Posterior vena cava (tissue), 2 donors: ENCODE results near the gene LSG1. TPM values are rescaled to one million over a fixed set of nuclear protein-coding genes. Genes with fewer than 3 reads are reported as not detected.

ENCODE experiments used
- DNase-seq: peaks from one replicate; pipeline ENCODE4 v3.0.0-alpha.2; 2020; ENCODE audit warnings: low spot score
- intact Hi-C, 2 donors: fragments of 100-400 bp; cut with DNase I; formaldehyde crosslinking; loops; one replicate each; pipeline versions ENCODE4 v1.14.1 to v1.14.2; 2022 to 2023
- total RNA-seq, 2 donors: library from RNA; stranded (reverse); fragmentation: NEBNext Ultra II Directional; extraction: Animal tissue kit (Norgen Biotek cat#: 25700); gene quantifications; one replicate each; pipeline ENCODE4 v1.2.1, GENCODE V29; 2021
- donor health status: DM: yes; HTN: yes; CAD: no.
- donor health status: DM: yes; HTN: yes; CAD: no.

Gene LSG1
- total RNA-seq, 2 donors from 2014 or later: 20.7 to 28.5 TPM

DNA sequence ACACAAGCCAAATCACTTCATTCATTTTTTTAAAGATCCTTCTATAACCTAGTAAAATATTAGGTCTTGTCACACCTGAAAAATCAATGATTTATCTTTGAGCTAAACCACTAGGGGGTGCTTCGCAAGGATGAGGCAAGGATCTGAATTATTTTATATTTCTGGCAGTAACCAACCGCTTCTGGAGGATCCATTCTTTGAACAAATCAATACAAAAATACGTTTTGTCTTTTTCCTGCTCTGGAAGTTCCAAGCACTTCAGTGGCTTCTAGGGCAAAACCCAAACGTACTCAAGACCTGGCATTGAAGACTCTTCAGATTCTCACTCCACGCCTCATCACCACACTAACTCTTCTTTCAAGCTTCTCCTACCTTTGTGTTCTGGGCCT, 486 bp downstream of the LSG1 start:
- intact Hi-C loops: loop anchor here in 1 of 2 donors (10.0 kb wide), 1 partner anchor 853 kb away; no protein-coding TSS in a partner anchor

DNA sequence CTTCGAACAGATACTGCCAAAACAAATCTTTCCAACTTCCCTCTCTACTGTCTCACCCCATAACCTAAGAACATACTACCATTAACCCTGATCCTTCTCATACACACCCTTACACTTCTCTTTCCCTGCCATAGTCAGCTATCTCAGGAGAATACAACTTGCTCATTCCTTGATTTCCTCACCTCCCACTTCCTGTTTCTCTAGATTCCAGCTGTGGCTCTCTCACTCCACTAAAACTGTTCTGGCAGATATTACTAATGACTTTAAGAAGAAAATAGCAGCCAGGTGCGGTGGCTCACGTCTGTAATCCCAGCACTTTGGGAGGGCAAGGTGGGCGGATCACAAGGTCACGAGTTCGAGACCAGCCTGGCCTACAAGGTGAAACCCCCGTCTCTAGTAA, 4.6 kb downstream of the LSG1 start:
- no peak for DNase-seq
- intact Hi-C loops: no loop called here

More for the DNA sequence above, 486 bp downstream of the LSG1 start:
- no peak for DNase-seq

DNA sequence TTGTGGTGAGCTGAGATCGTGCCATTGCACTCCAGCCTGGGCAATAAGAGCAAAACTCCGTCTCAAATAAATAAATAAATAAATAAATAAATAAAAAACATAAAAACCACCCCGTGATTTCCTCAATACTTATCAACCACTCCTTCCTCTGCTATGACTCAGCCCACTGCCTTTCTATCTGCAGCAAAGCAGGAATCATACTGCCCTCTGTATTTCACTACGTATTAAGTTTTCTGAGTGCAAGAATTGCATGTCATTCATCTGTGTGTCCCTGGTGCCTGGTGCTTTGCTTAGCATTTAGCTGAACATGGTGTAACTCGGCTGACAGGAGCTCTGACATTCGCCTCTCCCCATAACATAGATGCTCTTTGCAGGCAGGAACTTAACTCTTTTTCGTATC, 7.1 kb downstream of the LSG1 start:
- intact Hi-C loops: no loop called here

DNA sequence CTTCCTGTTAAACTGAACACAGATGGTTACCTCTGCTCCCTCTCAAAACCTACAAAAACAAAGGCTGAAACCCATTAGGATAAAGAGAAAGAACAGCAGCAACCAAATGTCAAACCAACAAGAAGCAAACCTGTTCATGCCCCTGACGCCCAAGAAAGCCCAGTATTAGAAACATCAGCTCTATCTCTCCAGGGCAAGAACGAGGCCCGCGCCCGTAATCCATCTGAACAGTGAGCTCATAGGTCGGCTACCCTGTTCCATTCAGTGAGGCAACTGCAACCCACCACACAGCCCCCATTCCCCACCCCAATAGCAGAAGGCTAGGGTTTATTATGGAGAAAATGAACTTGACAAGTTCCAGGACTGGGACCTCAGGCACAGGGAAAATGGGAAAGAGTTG, 10.0 kb downstream of the LSG1 start:
- intact Hi-C loops: no loop called here
- no peak for DNase-seq

More for the DNA sequence above, 7.1 kb downstream of the LSG1 start:
- no peak for DNase-seq

DNA sequence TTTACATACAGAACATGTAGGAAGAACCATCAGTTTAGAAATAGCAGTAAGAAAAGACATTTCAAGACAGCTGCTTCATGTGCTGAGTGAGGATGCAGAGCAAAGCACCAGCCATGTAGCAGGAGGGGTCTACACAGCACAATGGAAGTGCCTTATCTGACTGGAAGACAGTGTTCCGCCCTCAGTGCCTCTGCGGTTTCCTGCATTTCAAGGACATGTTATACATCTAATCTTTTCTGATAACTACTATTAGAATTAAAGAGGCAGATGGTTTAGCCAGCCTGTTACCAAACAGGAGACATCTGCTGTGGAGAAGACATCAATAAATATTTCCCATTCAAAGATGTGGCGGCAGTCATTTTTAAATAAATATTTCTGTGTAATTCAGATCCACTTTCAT, 10.6 kb downstream of the LSG1 start:
- no peak for DNase-seq
- intact Hi-C loops: no loop called here

DNA sequence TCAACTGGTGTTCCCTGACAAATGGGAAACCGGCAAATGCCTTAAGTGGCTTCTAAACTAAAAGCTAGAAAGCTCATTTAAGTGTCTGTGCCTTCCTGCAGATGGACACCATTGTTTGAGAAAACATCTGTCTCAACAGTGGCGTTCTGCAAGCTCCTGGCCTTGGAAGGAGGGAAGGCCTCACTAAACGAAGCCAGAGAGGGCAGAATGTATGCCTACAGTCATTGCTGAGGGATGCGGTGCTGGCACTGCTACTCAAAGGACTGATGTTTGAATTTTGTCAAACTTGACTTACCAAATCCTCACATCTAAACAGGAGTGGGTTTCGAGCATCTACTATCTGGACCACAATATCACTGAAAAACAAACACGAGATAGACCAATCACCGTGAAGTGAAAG, 12.2 kb downstream of the LSG1 start:
- no peak for DNase-seq
- intact Hi-C loops: no loop called here

DNA sequence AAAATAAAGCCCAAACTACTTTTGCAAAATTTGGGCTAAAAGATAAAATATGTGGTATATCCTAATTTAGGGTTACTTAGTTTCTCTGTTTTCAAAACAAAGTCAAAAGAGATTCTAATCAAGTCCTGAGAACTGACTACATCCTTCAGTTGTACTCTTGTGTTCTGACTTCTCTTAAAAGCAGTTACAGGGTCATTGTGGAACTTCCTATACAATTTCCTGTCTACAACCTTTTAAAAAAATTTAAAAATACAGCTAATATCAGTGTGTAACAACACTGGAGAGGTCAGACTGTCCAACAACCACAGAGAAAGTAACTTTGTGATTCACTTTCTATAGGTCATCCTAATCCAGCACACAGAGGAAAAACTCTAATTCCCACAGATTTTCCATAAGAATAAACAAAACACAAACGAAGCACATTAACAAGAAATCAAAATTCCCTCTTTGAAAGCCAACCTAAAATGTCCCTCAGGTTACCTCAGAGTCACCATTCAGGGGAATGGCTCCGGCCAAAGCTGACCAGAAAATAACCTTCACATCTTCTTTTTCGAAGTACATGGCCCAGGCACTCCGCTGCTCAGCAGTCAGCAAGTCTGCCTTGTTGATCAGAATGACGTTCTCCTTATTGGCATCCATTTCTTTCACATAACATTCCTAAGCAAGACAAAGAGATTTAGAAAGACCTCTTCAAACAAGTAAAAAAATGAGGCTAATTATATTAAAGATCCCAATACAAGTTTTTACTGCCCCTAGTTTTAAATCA, 13.3 kb downstream of the LSG1 start:
- DNase-seq: no peak
- intact Hi-C loops: no loop called here

DNA sequence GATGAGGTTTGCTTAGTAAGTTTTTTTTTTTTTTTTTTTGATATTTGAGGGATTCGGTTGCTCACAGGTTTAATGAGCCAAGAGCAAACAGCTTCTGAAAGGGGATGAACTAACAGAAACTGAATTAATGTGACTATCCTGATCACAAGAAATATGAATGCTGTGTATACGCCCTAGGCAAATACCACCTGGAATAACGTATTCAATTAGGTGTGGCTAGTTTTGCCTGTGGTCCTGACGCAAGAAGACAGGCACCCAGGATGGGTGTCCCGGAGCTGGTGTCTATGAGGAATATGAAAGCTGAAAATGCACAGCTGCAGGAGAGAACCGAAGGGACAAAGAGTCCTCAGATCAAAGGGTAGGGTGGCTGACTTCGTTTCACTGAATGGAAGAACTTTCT, 14.6 kb downstream of the LSG1 start:
- intact Hi-C loops: no loop called here
- no peak for DNase-seq

DNA sequence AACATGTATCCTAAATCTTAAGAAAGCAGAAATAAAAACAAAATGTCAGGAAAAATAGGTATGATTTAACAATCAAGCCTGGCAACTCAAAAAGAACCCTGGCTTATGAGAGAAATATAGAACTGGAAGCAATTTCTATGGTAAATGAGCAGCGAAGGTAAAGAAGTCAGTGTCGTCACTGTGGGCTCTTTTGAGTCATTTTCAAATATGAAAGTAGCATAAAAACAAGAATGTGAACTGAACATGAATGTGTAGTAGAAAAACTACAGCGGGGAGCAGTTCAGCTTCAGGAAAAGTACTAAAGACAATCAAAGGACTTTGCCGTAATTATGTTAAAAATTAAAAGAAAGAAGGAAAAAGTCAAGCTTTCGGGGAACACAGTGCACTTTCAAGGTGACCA, 17.5 kb downstream of the LSG1 start:
- DNase-seq: no peak
- intact Hi-C loops: no loop called here

DNA sequence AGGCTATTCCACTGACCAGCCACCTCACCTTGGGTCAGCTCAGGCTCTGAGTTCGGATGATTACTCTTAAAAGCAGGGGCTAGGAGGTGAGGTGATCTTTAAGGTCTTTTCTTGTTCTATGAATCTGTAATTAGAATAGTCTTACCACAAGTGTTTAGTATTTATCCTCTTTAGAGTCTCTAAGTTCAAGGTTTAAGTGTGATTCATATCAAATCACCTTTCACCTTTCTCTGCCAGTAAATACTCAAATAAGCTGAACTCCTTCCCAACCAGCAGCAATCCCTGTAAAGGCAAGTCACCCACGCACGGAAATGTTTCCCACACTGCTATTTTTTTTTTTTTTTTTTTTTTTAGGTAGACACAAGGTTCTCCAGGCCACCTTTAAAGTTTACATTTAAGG, 24.2 kb downstream of the LSG1 start:
- DNase-seq: no peak
- intact Hi-C loops: loop anchor here in 1 of 2 donors (10.0 kb wide), 1 partner anchor 733 kb away; no protein-coding TSS in a partner anchor

DNA sequence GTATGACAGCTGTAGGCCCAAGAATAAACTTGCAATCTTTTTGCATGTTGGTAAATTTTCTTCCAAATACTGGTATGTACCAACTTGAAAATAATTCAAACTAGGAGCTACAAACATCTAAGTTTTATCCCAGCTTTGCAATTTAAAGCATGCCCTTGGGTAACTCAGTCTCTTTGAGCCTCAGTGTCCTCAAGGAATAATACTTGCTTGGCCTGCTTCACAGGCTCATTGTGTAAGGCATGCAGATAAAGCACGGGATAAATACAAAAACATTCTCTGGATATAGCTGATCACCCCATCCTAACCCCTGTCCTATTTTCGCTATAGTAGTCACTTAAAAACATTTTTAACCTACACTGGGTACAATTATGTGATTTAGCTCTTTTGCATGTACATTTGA, 29.2 kb downstream of the LSG1 start:
- DNase-seq: no peak
- intact Hi-C loops: loop anchor here in 1 of 2 donors (10.0 kb wide), 1 partner anchor 728 kb away; no protein-coding TSS in a partner anchor

DNA sequence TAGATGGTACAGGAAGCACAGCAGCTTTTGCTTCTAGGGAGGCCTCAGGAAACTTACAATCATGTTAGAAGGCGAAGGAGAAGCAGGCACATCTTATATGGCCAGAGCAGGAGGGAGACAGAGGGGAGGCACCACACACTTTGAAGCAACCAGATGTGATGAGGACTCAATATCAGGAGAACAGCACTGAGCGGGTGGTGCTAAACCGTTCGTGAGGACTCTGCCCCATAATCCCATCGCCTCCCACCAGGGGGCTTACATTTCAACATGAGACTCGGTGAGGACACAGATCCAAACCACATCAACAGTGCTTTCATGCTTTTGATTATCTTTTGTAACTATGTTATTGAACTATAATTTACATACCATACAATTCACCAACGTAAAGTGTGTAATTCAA, 31.2 kb downstream of the LSG1 start:
- peak; percentile 47 for DNase-seq
- intact Hi-C loops: loop anchor here in 1 of 2 donors (10.0 kb wide), 1 partner anchor 726 kb away; no protein-coding TSS in a partner anchor

DNA sequence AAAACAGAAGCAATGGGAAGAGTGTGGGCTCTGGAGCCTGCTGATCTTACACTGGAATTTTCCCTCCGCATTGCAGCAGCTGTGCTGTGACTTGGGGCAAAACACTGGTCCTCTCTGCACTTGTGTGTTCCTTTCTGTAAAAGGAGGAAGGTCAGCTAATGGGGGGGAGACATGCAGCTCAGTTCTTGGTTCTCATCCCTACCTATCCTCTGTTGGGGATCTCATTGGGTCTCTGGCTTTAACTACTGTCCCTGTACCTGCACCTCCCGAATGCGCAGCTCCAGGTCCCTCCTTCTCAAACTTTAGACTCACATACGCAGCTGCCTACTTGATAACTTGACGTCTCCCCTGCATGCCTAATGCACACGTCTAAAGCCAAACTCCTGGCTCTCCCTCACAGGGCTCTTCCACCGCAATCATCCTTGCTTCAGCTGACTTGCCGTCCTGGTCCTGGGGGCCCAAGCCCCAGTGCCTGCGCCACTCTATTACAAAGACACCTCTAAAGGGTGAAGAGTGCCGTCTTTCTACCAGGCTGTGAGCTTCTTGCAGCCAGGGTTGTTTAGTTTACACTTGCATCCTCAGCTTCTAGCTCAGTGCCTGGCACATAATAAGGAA, 32.9 kb downstream of the LSG1 start:
- intact Hi-C loops: no loop called here
- peak; percentile 44 for DNase-seq

DNA sequence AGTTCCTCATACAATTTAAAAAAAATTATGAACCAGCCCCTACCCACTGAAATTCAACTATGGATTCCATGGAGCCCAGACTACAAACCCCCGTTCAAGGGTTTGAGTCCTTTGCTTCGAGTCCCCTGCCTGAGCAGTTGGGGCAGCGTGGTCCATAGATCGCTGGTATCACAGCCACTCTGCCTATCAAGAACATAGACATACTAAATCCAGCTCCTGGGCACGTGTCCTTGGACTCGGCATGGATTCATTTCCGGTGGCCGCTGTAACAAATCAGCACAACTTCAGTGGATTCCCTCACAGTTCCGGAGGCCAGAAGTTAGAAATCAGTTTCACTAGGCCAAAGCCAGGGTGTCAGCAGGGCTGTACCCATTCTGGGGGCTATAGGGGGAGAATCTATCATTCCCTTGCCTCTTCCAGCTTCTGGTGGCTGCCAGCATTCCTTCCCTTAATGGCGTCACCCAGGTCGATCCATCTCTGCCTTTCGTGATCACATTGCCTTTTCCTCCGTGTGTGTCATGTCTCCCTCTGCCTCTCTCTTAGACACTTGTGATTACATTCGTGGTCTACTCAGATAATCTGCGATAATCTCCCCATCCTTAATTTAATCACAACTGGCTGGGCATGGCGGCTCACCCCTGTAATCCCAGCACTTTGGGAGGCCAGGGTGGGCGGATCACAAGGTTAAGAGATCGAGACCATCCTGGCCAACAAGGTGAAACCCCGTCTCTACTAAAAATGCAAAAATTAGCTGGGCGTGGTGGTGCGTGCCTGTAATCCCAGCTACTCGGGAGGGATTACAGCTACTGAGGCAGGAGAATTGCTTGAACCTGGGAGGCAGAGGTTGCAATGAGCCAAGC, 34.2 kb downstream of the LSG1 start:
- DNase-seq: peak; percentile 68
- intact Hi-C loops: no loop called here

DNA sequence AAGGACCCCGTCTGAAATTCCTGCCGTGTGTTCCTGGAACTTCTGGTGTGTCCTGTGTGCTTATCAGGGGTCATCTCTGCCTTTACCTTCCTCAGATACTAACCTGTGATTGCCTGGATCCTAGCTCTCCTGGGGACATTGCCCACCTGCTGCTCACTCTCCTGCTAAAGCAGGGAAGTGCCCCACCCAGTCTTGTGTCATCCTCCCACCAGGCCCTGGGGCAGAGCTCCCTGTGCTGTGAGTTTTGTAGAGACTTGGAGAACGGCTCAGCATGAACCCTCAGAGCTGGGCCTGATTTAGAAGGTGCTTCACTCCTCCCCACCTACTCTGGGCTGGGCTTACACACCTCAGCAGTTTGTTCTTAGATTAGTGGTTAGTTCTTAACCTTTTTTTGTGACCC, 34.9 kb downstream of the LSG1 start:
- intact Hi-C loops: no loop called here
- peak; percentile 61 for DNase-seq

DNA sequence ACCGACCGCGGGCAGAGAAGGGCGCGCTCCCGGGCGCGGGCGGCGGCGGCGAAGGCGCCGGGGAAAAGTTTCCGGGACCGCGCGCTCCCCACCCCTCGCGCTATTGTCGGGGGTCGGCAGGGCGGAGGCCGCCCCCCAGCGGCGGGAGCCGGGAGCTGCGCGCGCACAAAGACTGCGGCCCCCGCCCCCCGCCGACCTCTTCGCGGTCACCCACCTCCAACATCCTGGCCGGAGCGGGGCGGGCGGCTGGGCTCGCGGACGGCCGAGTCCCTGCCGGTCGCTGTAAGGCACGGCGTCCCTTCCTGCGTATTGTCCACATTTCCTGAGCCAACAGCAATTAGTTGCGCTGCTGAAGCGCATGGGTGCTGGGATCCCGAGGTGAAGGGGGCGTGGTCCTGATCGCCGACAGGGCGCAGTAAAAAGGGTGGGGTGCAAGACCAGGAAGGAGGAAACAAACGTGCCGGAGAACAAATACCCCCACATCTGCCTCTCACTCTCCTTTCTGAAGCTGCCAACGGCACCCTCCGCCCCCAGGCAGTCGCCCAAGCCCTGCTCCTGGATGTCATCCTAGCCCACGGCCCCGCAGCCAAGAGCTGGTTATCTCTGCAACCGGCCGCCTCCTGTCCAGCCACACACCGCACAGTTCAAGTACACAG, 38.5 kb downstream of the LSG1 start, which contains the start of gene TMEM44:
Gene TMEM44 (minus strand): TSS at position 71 of the 656 bp plus-strand sequence. CDS start 204 bp downstream, outside the sequence.
- intact Hi-C loops: loop anchor here in 1 of 2 donors (5.0 kb wide), 1 partner anchor 434 kb away; no protein-coding TSS in a partner anchor

DNA sequence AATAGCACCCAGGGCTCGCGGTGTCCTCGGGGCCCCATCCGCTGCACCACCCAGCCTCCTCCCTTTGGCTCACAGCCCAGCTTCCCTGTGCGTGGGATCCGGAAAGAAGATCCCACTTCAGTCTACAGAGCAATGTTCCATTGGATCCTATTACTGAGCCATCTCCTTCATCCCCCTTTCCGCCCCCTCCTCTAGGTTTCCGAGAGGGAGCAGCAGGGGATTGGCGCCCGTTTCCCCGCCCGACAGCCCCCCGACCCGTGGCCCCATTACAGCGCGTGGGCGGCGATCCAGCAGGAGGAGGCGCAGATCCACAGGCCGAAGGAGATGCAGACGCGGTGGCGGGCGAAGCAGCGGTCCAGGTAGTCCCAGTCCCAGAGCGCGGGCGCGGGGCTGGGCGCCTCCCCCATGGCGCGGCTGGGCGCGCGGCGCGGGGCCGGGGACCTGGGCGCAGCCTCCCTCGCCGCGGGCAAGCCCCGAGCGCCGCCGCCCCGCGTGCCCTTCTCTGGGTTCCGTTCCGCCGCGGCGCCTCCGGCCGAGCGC, 39.1 kb downstream of the LSG1 start:
- DNase-seq: peak; percentile 81
- intact Hi-C loops: loop anchor here in 1 of 2 donors (5.0 kb wide), 1 partner anchor 434 kb away; no protein-coding TSS in a partner anchor

More for the DNA sequence above, 38.5 kb downstream of the LSG1 start, which contains the start of gene TMEM44:
- DNase-seq: peak; percentile 89

DNA sequence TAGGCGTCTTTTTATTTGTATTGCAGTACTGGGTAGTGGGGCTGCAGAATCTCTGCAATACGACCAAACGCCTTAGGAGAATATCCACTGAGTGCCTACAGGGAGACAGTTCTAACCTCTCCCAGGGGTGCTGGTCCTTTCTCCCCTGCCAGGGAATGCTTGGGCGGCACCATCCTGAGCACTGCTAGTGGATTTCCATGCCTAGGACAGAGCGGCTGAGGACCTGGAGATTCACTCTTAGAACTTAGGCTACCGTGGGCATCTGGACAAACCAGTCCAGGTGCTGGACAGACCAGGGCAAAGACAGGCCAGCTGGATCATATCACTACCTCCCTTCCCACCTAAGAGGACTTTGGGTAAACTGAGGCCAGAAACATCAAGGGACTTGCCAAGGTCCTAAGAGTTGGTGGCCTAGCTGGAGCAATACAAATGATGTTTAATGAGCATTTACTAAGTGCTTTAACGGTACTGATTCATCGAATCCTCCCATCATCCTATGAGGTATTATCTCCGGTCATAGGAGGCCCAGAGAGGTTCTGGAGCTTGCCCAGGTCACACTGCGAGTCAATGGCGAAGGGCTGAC, 39.7 kb downstream of the LSG1 start:
- DNase-seq: peak; percentile 48
- intact Hi-C loops: loop anchor here in 1 of 2 donors (5.0 kb wide), 1 partner anchor 435 kb away; no protein-coding TSS in a partner anchor
